Ovary (tissue), 9 donors: Measurements from ENCODE around the gene NDUFS6. TPM values are rescaled to one million over a fixed set of nuclear protein-coding genes. Genes with fewer than 3 reads are reported as not detected.

Source experiments
- DNase-seq, 5 donors: peaks; one replicate each; pipeline ENCODE4 v3.0.0-alpha.2; 2019 to 2020
- H3K27ac ChIP-seq, 2 donors: fragments of 200-600 bp; one replicate each; pipeline versions ENCODE4 v1.5.1 to v1.8.0; 2019 to 2022
- H3K27me3 ChIP-seq: fragments of 200-600 bp; one replicate; pipeline ENCODE4 v1.8.0; 2022
- H3K36me3 ChIP-seq: fragments of 200-600 bp; sonication (generic); one replicate; pipeline ENCODE4 v1.5.1; 2019
- H3K4me1 ChIP-seq: one replicate; pipeline ENCODE4 v1.8.1; 2013; ENCODE audit warnings: mild to moderate bottlenecking, moderate library complexity; ENCODE audit not compliant: insufficient read depth
- H3K4me3 ChIP-seq: fragments of 200-600 bp; sonication (generic); one replicate; pipeline ENCODE4 v1.5.1; 2017
- H3K9me3 ChIP-seq, 2 donors: fragments of 200-600 bp in 1 of 2; sonication (generic) in 1 of 2; one replicate each; pipeline versions ENCODE4 v1.5.1 to v1.8.1; 2013 to 2019; ENCODE audit warnings: mild to moderate bottlenecking in 1 of 2, moderate library complexity in 1 of 2
- EP300 ChIP-seq: sonication (generic); formaldehyde crosslinking; IDR thresholded peaks from one replicate; pipeline ENCODE4 v1.6.1; 2017; ENCODE audit warnings: antibody characterized with exemption
- POLR2A ChIP-seq: fragments of 450-650 bp; IDR thresholded peaks from one replicate; pipeline ENCODE4 v1.6.1; 2017; ENCODE audit warnings: antibody characterized with exemption, mild to moderate bottlenecking, moderate library complexity
- WGBS, 3 donors: extraction: QIAGEN DNeasy Blood & Tissue Kit in 1 of 3; methylation state at CpG; one replicate each; pipeline versions ENCODE4 v1.1.5 to v1.1.7; 2013 to 2017; 5-methylcytosine and 5-hydroxymethylcytosine counted together
- intact Hi-C, 4 donors: fragments of 100-400 bp; cut with DNase I; formaldehyde crosslinking; loops; one replicate each; pipeline versions ENCODE4 v1.11.0 to v1.15.1; 2022 to 2023
- polyA plus RNA-seq, 2 donors: library from polyadenylated mRNA; stranded (reverse); fragments of 200-250 nt in 1 of 2; fragments of 350-450 nt in 1 of 2; fragmentation: Illumina TruSeq in 1 of 2; extraction: RNeasy Lipid Tissue Mini Kit (QIAGEN cat#74804) in 1 of 2; gene quantifications; one replicate each; pipeline ENCODE4 v1.2.3, GENCODE V29; 2013 to 2014
- total RNA-seq, 7 donors: library from RNA; depleted of rRNA in 2 of 7; stranded (reverse); fragments of >200 nt in 2 of 7; fragmentation: NEBNext Ultra II Directional in 3 of 7; extraction: Animal tissue kit (Norgen Biotek cat#: 25700) in 3 of 7; gene quantifications; one replicate each; pipeline versions ENCODE4 v1.1.0 to v1.2.4, GENCODE V29; 2016 to 2023
- TF ChIP-seq, protein P1 (sequence below), 3 donors: fragments of 450-650 bp in 2 of 3; fragments of 200-600 bp in 1 of 3; IDR thresholded peaks; one replicate each; pipeline versions ENCODE4 v1.5.1 to v1.8.0; 2016 to 2022; ENCODE audit warnings: antibody characterized with exemption in 3 of 3, mild to moderate bottlenecking in 1 of 3
- donor health status: DM: no; HTN: no; CAD: no; lungs with moderate emphysema.
- donor health status: DM: no; HTN: no; CAD: no.
- donor health status: Bipolar disorder and iron deficiency.
- donor health status: DM: yes; HTN: yes; CAD: no.
- donor health status: DM: no; HTN: no; CAD: no.
- donor health status: DM: yes; HTN: yes; CAD: no.

NDUFS6 gene
- total and polyA plus RNA-seq, 9 donors: 16.3 to 50.8 (median 21.5) TPM

DNA sequence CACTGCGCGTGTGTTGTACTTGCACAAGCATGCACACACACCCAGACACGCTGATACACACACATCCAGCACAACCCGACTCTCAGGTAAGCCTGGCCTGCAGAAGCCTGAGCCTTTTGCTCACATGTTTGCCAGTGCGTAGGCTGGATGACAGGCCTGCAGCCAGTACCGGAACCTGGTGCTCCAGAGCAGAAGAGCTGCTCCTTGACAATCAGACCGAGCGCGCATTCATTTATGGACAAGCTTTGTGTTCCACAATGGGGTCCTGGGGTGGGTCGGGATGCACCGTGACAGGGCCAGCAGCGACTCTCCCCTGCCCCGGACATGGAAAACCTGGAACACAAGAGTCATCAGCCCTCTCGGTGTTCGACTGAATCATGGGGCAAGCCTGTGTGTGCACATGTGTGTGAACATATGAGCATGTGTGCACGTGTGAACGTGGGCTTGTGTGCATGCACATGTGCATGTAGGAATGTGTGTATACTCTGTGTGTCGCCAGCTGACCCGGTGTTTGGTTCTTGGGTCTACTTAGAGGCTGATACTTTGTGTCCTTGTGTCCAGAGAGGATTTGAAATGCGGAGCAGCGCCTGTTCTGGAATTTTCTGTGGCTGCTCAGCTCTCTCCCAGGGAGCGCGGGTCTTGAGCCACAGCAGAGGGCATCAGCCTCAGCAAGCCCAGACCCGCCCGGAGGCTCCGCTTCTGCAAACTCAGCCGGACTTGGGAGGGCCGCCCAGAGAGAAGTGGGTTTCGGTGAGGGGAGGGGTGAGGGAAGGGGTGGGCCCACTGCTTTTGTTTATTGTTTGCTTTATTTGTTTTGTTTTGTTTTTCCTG lies 49.3 kb downstream of the NDUFS6 start:
- Histone ChIP-seq H3K27ac (no peak overlapping the region), H3K9me3 (no peaks in the 10 kb centered on the region), H3K4me3 (no peak overlapping the region), H3K27me3 (peaks cover 3% of the 10 kb centered on the region), H3K4me1 (no peaks in the 10 kb centered on the region), H3K36me3 (no peaks in the 10 kb centered on the region)
- no peak for DNase-seq
- 52 to 60% (median 56%) methylated on average over 29 of the region's 29 CpGs for WGBS, 3 donors
- TF ChIP-seq POLR2A (no peak), EP300 (no peak)
- TF ChIP-seq, protein P1, sequence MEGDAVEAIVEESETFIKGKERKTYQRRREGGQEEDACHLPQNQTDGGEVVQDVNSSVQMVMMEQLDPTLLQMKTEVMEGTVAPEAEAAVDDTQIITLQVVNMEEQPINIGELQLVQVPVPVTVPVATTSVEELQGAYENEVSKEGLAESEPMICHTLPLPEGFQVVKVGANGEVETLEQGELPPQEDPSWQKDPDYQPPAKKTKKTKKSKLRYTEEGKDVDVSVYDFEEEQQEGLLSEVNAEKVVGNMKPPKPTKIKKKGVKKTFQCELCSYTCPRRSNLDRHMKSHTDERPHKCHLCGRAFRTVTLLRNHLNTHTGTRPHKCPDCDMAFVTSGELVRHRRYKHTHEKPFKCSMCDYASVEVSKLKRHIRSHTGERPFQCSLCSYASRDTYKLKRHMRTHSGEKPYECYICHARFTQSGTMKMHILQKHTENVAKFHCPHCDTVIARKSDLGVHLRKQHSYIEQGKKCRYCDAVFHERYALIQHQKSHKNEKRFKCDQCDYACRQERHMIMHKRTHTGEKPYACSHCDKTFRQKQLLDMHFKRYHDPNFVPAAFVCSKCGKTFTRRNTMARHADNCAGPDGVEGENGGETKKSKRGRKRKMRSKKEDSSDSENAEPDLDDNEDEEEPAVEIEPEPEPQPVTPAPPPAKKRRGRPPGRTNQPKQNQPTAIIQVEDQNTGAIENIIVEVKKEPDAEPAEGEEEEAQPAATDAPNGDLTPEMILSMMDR (IDR thresholded peaks at IDR 0.05): no peak
- intact Hi-C loops: no loop called here

DNA sequence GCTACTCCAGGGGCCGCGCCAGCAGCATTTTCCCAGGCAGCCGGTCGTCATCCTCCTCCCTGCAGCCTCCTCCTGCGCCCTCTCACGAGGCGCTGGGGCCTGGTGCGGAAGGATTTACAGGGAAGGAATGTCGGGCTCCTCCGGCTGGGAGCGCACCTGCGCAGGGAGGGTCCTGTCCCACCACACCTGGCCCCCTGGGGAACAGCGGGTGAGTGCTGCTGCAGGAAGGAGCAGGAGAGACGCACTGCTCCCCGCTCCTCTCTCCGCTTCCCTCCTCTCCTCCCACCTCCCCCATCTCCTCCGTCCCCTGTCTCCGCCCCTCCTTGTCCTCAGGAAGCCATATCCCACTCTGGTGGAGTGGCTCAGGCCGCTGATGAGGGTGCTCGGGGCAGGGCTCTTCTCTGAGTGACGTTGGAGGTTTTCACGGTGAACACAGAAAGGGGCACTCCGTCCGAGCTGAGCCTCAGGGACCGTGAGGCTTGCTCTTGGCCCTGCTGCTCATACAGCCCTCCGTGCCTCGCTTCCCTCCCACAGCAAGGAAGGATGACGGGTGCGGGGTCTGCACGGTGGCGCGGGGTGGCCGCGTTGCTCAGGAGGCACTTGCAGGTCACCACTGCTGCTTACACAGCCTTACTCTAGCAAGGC lies 50.2 kb downstream of the NDUFS6 start:
- peaks cover 3% of the 10 kb centered on the region for H3K27me3 ChIP-seq
- TF ChIP-seq EP300 (no peak), POLR2A (no peak)
- TF ChIP-seq, protein P1 (IDR thresholded peaks at IDR 0.05): no peak
- 1 to 3% (median 2%) methylated on average over 31 to 34 of the region's 34 CpGs for WGBS, 3 donors
- no peak for DNase-seq
- no peak overlapping the region for H3K27ac ChIP-seq
- no peaks in the 10 kb centered on the region for H3K9me3 ChIP-seq
- no peak overlapping the region for H3K4me3 ChIP-seq
- H3K4me1 ChIP-seq: no peaks in the 10 kb centered on the region
- intact Hi-C loops: no loop called here
- no peaks in the 10 kb centered on the region for H3K36me3 ChIP-seq

DNA sequence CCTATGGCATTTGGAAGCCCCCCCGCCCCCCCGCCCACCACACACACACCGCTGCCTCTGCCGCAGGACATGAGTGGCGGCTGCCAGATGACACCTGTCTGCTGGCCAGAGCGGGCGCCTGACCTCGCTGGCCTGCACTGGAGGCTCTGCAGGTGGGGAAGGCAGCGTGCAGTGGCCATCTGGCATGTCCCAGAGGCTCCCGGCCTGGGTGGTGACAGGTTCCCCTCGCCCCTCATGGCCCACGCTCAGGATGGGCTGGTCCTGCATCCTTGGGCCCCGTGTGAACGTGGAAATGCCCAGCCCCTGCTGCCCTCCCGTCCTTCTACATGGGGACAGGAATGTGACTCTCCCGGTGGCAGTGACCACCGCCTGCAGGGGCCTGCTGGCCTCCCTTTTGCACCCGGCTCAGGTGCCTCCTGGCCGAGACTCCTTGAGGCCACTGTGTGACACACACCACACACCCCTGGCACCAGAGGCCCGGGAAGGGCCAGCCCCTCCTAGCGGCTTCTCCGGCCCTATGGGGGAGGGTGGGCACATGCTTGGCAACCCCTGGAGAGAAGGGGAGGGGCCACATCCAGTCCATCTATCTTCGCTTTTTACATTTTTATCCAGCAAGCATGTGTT lies 51.2 kb downstream of the NDUFS6 start:
- no peak for DNase-seq
- no peaks in the 10 kb centered on the region for H3K36me3 ChIP-seq
- no peak overlapping the region for H3K4me3 ChIP-seq
- 48 to 65% (median 52%) methylated on average over 17 to 23 of the region's 23 CpGs for WGBS, 3 donors
- H3K9me3 ChIP-seq: no peaks in the 10 kb centered on the region
- TF ChIP-seq EP300: no peak
- TF ChIP-seq, protein P1 (IDR thresholded peaks at IDR 0.05): no peak
- no peak for TF ChIP-seq POLR2A
- H3K27ac ChIP-seq: no peak overlapping the region
- intact Hi-C loops: no loop called here
- no peaks in the 10 kb centered on the region for H3K4me1 ChIP-seq
- H3K27me3 ChIP-seq: peaks cover 3% of the 10 kb centered on the region

DNA sequence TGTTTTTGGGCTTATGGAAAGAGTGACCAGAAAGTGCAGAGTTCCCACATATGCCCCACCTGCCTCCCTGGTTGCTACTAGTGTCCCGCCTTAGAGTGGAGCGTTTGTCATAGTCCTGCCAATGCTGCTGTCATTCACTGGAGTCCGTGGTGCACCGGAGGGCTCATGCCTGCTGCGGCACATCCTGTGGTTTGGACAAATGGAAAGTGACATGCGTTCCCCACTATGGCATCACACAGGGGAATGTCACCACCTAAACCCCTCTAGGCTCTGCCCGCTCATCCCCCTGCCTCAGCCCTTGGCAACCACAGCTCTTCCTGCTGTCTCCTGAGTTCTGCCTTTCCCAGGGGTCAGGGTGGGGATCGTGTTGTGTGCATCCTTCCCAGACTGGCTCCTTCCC lies 52.3 kb downstream of the NDUFS6 start:
- H3K36me3 ChIP-seq: no peaks in the 10 kb centered on the region
- no peaks in the 10 kb centered on the region for H3K4me1 ChIP-seq
- intact Hi-C loops: no loop called here
- WGBS, 3 donors: 67 to 72% (median 70%) methylated on average over 8 of the region's 8 CpGs
- no peak for DNase-seq
- peaks cover 3% of the 10 kb centered on the region for H3K27me3 ChIP-seq
- TF ChIP-seq POLR2A (no peak), EP300 (no peak)
- TF ChIP-seq, protein P1 (IDR thresholded peaks at IDR 0.05): no peak
- H3K4me3 ChIP-seq: no peak overlapping the region
- no peak overlapping the region for H3K27ac ChIP-seq
- no peaks in the 10 kb centered on the region for H3K9me3 ChIP-seq
